ENCODE results near the gene INHA.

INHA gene

DNA sequence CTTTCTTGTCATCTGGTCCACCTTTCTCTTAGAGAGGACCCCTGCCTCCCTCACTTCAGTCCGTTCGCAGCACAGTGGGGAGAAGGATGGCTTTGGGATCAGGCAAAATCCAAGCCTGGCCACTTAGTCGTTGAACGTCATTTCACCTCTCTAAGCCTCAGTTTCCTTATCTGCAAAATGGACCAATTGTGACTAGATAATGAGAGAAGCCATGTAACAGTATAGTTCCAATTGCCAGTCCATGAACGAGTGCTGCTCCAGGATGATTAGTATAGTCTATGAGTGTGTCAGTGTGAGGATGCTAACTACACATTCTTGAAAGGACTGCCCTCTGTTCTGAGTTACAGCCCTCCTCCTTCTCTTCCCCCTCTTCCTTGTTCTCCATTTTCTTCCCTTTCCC is 1.1 kb downstream of the INHA start:
- DNase-seq (ENCODE audit: low read depth in 3 of 3) = no peak

DNA sequence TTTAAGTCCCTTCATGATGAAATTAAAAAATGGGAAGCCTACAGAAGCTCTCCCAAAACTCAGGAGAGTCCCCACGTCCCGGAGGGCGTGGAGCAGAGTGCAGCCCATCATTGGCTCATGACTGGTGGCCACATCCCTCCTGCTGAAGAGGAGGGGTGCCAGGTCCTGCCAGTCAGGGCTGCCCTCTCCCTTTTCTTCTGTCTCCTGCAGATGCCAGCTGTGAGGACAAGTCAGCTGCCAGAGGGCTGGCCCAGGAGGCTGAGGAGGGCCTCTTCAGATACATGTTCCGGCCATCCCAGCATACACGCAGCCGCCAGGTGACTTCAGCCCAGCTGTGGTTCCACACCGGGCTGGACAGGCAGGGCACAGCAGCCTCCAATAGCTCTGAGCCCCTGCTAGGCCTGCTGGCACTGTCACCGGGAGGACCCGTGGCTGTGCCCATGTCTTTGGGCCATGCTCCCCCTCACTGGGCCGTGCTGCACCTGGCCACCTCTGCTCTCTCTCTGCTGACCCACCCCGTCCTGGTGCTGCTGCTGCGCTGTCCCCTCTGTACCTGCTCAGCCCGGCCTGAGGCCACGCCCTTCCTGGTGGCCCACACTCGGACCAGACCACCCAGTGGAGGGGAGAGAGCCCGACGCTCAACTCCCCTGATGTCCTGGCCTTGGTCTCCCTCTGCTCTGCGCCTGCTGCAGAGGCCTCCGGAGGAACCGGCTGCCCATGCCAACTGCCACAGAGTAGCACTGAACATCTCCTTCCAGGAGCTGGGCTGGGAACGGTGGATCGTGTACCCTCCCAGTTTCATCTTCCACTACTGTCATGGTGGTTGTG is 2.6 kb downstream of the INHA start:
- DNase-seq (ENCODE audit: low read depth in 3 of 3) = no peak

DNA sequence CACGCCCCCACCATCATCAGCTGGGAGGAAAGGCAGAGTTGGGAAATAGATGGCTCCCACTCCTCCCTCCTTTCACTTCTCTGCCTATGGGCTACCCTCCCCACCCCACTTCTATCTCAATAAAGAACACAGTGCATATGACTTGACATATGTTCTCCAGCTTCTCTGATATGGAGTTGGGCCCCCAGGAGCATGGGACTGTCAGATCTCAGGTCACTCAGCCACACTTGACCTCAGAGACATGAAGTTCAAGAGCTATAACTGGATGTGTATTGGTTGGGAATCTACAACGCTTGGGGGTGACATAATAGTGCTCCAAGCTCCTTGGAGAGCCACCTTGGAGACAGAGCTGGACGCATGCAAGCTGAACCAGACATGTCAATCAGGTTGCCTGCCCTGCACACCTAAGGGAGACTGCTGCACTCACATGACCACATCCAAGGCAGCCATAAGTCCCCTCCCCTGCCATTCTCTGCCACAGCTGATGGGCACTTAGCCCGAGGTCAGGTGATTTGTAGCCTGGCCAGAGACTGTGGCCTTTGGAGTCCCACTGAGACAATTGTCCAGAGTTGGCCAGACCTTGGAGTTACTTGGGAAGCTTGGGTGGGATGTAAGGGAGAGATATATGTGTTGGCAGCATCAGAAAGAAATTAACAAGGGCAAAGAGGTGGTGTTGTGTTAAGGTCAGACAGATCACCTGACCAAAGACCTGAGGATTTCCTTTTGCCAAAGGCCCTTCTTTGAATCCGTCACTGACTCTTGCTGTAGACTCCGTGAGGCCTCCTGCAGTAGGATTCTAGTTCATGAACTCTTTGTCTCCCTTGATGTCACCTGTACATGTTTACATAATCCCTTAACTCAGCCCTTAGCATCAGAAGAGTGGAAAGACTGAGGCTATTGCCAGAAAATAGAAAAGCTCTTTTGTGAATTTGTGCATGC is 3.7 kb downstream of the INHA start:
- no peak for DNase-seq (ENCODE audit: low read depth in 3 of 3)

DNA sequence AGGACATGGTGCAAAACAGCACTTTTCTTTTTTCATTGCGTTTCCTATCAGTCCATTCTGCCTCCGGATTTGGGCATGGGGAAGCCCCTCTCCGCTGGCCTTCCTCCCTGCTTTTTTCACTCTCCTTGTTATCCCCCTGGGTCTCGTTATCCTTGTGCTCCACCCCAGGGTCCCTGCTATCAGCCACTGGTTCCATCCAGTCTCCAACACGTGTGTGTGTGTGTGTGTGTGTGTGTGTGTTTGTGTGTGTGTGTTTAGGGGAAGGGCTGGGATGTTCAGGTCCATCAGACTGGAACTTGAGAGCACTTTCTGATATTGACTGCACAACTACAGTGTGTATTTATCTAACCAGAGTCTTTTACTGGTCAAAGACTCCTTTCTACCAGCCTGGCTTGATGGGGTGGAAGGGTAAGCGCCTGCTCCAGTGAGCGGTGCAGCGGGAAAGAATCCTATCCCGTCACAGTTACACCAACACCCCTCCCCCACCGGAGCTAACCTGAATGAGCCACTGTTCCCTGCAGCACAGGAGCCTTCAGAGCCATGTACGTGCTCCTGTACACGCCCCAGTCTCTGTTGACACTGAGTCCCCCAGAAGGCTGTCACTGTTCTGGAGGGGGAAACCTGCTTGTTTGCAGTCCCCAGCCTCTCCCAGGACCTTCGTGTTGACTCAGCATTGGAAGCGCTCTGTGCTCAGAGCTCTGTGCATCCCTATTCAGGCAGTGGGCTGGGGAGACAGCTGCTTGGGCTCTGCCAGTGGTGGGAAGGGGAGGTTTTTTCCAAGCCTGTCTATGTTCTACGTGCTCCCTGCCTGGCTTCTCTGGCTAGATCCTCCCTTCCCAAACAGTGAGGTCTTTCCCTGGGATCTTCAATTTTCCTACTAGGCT is 4.6 kb downstream of the INHA start:
- DNase-seq (ENCODE audit: low read depth in 3 of 3) = no peak

DNA sequence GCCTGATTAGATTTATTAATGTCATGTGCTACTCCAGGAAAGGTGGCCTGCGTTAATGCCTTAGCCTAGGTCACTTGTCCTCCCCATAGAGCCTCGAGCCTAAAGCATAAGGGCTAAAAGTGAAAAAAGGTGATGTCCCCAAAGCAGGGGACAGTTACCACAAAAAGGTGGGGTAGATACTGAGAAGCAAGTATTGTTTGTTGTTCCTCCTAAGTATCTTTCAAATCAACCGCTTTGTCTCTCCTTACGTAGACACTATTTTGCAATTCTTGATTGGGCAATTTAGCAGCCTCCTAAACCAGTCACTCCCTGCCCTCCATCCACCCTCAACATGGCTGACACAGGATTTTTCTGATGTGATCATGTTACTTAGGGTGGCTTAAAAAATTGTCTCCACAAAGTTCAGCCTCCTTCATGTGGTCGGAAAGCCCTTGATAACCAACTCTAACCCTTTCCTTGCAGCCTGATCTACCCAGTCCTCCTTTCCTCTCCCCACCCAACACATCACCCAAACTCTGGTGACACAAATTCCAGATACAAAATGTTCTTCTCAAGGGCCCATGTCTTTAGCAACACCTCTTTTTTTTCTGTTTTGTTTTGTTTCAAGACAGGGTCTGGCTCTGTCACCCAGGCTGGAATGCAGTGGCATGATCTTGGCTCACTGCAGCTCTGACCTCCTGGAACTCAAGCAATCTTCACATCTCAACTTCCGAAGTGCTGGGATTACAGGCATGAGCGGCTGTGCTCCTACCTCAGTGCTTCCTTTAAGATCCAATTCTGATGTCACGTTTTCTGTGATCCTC is 6.9 kb downstream of the INHA start:
- no peak for DNase-seq (ENCODE audit: low read depth in 3 of 3)

DNA sequence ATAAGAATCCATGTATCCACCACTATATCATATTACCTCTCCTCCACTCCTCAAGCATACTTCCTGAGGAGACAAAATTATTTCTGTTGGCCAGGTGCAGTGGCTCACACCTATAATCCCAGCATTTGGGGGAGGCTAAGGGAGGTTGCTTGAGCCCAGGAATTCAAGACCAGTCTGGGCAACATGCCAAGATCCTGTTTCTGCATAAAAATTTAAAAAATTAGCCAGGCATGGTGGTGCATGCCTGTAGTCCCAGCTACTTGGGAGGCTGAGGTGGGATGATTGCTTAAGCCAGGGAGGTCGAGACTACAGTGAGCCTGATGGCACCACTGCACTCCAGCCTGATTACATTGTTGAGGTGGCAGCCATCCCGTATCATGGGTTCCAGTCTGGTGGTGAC is 9.2 kb downstream of the INHA start:
- DNase-seq (ENCODE audit: low read depth in 3 of 3) = no peak

DNA sequence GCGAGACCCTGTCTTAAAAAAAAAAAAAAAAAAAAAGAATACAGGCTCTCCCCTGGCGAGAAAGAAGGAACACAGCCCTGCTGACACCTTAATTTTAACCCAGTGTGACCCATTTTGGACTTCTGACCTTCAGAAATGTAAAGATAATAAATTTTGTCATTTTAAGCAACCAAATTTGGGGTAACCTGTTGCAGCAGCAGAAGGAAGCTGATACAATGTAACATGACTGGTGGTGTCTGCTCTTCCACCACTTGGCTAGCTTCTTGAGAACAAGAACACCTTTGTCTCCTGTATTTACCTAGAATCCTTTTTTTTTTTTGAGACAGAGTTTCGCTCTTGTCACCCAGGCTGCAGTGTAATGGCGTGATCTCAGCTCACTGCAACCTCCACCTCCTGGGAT is 19.0 kb downstream of the INHA start:
- DNase-seq (ENCODE audit: low read depth in 3 of 3) = no peak

DNA sequence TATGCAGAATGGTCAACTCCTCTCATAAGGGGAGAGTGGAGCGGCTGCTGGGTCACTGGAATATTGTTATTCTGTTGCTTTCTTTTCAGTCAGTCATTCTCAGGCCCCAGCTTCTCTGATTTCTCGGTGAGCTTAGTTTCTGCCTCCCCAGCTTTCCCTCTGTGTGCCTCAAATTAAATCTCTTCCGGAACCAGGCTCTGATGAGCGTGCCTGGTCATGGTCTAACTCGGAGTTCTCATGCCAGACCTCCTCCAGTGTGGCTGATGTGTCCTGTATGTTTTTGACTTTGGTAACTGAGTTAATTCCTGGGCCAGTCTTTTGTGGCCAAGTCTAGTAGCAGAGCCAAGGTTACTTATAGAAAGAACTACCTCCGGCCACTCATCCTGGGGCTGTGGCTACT is 20.6 kb downstream of the INHA start:
- DNase-seq (ENCODE audit: low read depth in 3 of 3) = no peak

DNA sequence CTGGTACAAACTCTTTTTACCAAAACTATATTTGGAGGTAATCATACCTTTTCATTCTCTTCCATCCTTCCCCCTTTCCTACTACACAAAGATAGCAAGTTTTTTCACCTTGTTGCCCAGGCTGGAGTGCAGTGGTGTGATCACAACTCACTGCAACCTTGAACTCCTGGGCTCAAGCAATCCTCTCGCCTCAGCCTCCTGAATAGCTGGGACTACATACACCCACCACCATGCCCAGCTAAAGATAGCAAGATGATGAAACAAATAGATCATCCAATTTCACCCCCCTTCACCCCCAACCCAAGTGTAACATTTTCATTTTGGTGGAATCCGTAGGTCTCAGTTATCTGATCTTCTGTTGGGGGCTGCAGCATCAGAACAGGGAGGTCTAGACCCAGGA is 21.0 kb downstream of the INHA start:
- no peak for DNase-seq (ENCODE audit: low read depth in 3 of 3)

DNA sequence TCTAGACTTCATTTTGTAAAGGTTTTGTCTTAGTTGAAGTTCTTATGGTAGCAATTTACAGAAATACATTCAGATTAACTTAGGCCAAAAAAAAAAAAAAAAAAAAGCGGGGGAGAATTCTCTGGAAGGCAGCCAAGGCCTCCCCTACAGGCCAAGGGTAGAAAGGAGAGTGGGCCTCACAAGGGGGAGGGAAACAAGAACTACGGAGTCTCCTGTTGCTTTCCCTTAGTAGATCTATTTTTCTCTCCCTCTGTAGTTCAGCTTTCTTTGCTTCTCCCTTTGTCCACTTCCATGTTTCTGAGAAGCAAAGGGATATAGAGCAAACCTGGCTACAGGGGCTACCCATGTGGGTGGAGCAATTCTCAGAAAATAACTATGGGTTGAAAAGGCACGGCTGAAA is 23.1 kb downstream of the INHA start:
- DNase-seq (ENCODE audit: low read depth in 3 of 3) = no peak

DNA sequence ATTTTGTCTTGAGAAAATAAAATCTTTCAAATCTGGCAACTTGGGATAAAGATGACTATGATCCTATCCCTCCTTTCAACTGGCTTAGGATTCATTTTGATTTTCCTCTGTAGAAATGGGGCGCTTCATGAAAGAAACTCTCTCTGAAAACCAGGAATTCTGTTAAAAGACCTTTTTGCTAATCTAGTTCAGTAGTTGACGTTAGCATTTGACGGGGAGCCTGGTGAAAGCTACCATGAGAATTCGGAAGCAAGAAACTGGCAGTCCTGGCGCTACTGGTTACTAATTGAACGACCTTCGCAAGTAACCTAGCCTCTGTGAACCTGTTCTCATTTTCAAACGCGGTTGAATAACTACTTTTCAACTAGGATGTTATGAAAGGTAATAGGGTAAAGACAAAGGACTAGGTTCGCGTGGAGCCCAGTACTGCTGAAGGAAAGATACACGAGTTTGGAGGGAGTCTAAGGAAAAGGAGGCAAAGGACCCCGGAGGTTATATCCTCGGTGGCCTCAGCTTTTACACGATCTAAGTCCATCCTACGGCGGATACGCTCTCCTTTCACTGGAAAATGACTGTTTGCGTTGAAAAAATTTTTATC is 24.9 kb downstream of the INHA start:
- DNase-seq (ENCODE audit: low read depth in 3 of 3) = no peak

DNA sequence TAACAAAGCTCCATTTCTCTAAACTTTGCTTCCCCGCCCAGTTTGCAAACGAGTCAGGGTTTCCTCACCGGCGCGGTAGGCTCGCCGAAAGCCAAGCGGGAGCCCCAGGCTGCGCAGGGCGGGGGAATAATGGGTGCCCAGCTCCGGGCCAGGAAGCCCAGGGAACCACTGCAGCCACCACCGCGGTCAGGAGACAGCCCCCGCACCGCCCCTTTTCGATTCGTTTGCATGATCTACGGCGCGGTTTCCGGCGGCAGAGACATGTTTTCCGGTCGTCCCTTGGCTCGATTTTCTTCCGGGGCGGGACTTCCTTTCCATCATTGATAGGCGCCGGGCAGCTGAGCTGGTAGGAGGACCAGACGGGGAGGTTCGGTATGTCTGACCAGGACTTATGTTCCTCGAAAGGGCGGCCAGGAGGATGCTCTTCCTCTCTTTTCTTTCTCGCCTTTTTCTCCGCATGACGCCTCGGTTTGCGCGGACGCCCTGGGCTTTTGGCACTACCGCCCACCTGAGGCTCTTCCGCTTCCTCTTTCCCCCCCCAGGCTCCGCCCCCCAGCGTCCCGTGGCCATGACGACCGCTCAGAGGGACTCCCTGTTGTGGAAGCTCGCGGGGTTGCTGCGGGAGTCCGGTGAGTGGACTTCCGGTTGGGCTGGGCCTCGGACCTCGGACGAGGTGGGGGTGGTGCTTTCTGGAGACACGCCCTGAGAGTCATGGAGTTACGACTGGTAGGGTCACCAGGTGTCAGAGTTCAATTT is 25.6 kb downstream of the INHA start, which contains the start of gene STK11IP:
TSS of gene STK11IP (plus strand) at position 306 of the 756 bp plus-strand sequence. CDS start at position 569, 263 bp downstream.
- peak; percentile 82 to 90 (median 86) for DNase-seq (ENCODE audit: low read depth in 3 of 3)

DNA sequence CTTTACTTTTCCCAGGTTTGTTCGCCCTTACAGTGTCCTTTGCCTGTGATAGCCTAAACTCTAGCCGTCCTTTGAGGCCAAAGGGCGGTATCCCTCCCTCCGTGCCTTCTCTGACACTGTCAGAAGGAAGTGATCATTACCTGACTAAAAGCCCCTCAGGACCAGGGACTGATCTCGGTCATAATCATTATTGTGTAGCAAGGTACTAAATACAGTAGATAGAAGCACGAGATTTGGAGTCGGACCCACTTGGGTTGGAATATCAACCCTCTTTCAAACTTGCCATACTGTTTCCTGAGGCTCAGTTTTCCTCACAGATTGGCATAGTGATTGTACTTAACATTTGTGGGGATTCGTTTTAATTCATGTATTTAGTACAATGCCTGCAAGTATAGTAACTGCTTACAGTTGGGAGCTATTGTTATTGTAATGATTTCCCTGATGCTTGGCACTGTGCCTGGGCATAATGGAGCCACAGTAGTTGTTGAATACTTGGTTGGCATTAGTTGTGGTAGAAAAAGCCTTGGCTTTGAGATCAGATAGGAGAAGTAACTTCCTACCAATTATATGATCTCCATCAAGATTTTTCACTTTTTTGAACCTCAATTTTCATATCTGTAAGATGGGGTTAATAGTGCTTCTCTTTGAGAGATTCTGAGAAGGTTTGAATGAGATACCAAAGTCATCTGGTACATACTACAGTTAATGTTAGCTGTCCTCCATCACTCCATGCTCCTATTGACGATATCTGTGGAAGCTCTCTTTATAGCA is 26.4 kb downstream of the INHA start:
- DNase-seq (ENCODE audit: low read depth in 3 of 3) = no peak

DNA sequence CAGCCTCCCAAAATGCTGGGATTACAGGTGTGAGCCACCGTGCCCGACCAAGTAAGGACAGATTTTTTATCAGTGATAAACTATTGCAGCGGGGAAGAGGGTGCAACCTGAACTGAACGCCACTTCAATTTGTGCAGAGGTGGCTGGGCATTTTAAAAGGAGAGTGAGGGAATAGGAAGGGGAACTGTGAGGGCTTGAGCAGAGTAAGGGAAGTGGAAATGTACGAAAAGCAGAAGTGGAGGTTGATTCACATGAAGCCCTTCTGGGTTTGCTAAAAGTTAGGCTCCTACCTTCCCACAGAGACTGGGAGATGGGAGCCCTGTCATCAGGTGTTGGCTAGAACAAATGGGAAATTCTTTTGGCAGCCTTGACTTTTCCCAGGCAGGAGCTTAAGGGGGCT is 31.7 kb downstream of the INHA start:
- no peak for DNase-seq (ENCODE audit: low read depth in 3 of 3)

DNA sequence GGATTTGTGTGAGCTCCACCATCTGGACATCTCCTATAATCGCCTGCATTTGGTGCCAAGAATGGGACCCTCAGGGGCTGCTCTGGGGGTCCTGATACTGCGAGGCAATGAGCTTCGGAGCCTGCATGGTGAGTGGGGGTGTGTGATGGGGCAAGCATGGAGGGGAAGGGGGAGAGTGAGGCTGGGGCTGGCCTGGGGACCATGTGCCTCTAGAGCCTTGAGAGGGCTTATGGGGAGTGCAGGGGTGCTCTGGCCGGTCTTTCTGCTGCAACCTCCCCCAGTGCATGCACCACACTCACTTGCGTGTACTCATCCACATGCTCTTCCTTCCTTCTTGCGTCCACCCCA is 33.5 kb downstream of the INHA start:
- no peak for DNase-seq (ENCODE audit: low read depth in 3 of 3)

DNA sequence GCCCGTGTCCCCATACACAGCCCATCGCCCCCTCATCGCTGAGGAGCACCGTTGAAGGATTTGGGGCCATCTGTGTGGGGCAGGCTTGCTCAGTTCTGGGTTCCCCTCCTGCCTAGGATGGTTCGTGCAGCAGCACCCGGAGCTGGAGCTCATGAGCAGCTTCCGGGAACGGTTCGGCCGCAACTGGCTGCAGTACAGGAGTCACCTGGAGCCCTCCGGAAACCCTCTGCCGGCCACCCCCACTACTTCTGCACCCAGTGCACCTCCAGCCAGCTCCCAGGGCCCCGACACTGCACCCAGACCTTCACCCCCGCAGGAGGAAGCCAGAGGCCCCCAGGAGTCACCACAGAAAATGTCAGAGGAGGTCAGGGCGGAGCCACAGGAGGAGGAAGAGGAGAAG is 35.8 kb downstream of the INHA start:
- DNase-seq (ENCODE audit: low read depth in 3 of 3) = no peak

DNA sequence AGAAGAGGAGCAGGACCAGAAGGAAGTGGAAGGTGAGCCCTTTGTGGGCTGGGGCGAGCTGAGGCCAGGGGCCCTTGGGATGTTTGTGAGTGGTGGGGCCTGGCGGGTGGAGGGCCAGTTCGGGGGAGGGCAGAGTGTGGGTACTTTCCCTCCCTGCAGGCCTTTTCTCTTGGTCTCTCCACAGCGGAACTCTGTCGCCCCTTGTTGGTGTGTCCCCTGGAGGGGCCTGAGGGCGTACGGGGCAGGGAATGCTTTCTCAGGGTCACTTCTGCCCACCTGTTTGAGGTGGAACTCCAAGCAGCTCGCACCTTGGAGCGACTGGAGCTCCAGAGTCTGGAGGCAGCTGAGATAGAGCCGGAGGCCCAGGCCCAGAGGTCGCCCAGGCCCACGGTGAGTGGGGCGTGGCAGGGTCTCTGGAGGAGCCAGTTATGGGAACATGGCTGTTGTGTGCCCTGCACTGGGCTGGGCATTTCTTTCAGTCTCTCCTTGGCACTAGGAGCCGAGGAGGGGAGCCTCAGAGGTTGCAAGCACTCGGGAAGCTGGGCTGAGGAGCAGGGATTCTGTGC is 36.4 kb downstream of the INHA start:
- DNase-seq (ENCODE audit: low read depth in 3 of 3) = no peak

DNA sequence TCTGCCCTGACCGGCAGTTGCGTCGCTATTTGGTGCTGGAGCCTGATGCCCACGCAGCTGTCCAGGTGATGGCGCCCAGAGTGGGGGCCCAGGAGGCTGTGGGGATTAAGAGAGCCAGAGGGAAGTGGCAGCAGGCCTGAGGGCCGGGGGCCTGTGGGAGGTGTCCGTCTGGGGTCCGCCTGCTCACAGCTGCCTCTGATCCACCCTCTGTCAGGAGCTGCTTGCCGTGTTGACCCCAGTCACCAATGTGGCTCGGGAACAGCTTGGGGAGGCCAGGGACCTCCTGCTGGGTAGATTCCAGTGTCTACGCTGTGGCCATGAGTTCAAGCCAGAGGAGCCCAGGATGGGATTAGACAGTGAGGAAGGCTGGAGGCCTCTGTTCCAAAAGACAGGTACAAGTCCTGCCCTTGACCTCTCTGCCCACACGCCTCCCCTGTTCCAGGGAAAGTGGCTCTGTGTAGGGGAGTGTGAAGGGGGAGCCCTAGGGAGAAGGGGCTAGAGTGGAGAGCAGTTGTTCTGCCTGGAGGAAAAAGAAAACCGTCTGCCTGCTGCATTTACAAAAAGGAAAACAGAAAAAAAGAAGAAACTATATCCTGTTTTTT is 37.1 kb downstream of the INHA start:
- DNase-seq (ENCODE audit: low read depth in 3 of 3) = no peak

Data from stimulated activated CD4-positive, alpha-beta T cell treated with anti-CD3 and anti-CD28 coated beads, TNF-alpha, amount 100 ng/mL, for 48 hours (primary cell).